HepG2 (cell line): Measurements from ENCODE around the gene NXT2. TPM values are rescaled to one million over a fixed set of nuclear protein-coding genes. Genes with fewer than 3 reads are reported as not detected.

Experiments
- ATAC-seq: fragments of 200-7000 bp; cut with Tn5 transposase; 3 replicates; pipeline ENCODE4 v1.9.1; 2020; ENCODE audit warnings: mild to moderate bottlenecking, moderate library complexity
- BruUV-seq: library from RNA; stranded (reverse); fragments of 400-500 nt; replicated peaks from 2 replicates; lab custom pipeline; 2021; lab: Mats Ljungman, UMichigan
- CTCF ChIA-PET: fragments of 300-600 bp; formaldehyde crosslinking; extraction: SDS; loops from one replicate; lab custom pipeline; 2021; ENCODE audit warnings: low total read pairs, inconsistent platforms, low intra/inter-chr PET ratio; lab: Yijun Ruan, JAX
- POLR2A ChIA-PET: fragments of 350-600 bp; sonication (Branson Sonifier 250); formaldehyde crosslinking; loops from one replicate; lab custom pipeline; 2020; ENCODE audit warnings: antibody characterized with exemption, inconsistent platforms; lab: Yijun Ruan, JAX
- DNase-seq: peaks from one replicate; pipeline ENCODE4 v3.0.0-alpha.2; 2015; ENCODE audit warnings: low spot score
- FAIRE-seq: peaks from 3 replicates; lab custom pipeline; 2011; peaks lifted over from hg19 to GRCh38; lab: Jason Lieb, UNC
- H2AFZ ChIP-seq: one replicate; pipeline ENCODE4 v1.6.1; 2011; ENCODE audit warnings: low read length, inconsistent platforms
- H3K27ac ChIP-seq: fragments of 300-600 bp; 3 replicates; pipeline ENCODE4 v1.8.0; 2011; ENCODE audit warnings: mixed run types, mild to moderate bottlenecking, mixed read lengths, low read length, inconsistent platforms; ENCODE audit not compliant: insufficient read depth; ENCODE audit errors: extremely low read length
- H3K27me3 ChIP-seq, 2 experiments: fragments of 200-600 bp in 1 of 2; 2 replicates in 1 of 2; 3 replicates in 1 of 2; pipeline versions ENCODE4 v1.6.0 to v1.8.0; 2011; ENCODE audit warnings: low read length in 2 of 2, mild to moderate bottlenecking in 2 of 2, moderate library complexity in 2 of 2, inconsistent platforms in 1 of 2; ENCODE audit not compliant: insufficient read depth in 2 of 2, control insufficient read depth in 1 of 2
- H3K36me3 ChIP-seq, 2 experiments: fragments of 200-600 bp in 1 of 2; replicated peaks in 1 of 2; 2 replicates in 1 of 2; 3 replicates in 1 of 2; pipeline versions ENCODE4 v1.5.1 to v1.8.0; 2011; ENCODE audit warnings: low read length in 2 of 2, inconsistent platforms in 1 of 2; ENCODE audit not compliant: insufficient read depth in 2 of 2, control insufficient read depth in 1 of 2
- H3K4me1 ChIP-seq: 2 replicates; pipeline ENCODE4 v1.5.1; 2012; ENCODE audit warnings: low read length, inconsistent platforms; ENCODE audit not compliant: insufficient read depth
- H3K4me2 ChIP-seq: 2 replicates; pipeline ENCODE4 v1.6.0; 2011; ENCODE audit warnings: low read depth, low read length, inconsistent platforms
- H3K4me3 ChIP-seq, 3 experiments: fragments of 200-600 bp in 1 of 3; sonication (generic), shearing (Covaris generic) in 1 of 3; replicated peaks in 1 of 3; 2 replicates each; pipeline ENCODE4 v1.5.1; 2011 to 2016; ENCODE audit warnings: low read length in 3 of 3, inconsistent platforms in 2 of 3, low read depth in 2 of 3, mild to moderate bottlenecking in 2 of 3, control low read depth in 1 of 3, mixed read lengths in 1 of 3; ENCODE audit not compliant: insufficient read depth in 1 of 3
- H3K79me2 ChIP-seq: one replicate; pipeline ENCODE4 v1.6.1; 2011; ENCODE audit warnings: low read length, inconsistent platforms; ENCODE audit not compliant: insufficient read depth
- H3K9ac ChIP-seq: 2 replicates; pipeline ENCODE4 v1.6.0; 2011; ENCODE audit warnings: mild to moderate bottlenecking, low read depth, low read length, inconsistent platforms; ENCODE audit not compliant: insufficient read depth
- H3K9me3 ChIP-seq: 2 replicates; pipeline ENCODE4 v1.5.1; 2012; ENCODE audit warnings: mild to moderate bottlenecking, low read length
- H4K20me1 ChIP-seq: 2 replicates; pipeline ENCODE4 v1.6.0; 2011; ENCODE audit warnings: inconsistent platforms, mild to moderate bottlenecking, low read length, moderate library complexity; ENCODE audit not compliant: insufficient read depth
- ATF1 ChIP-seq: IDR thresholded peaks from 2 replicates; pipeline ENCODE4 v1.6.1; 2016; ENCODE audit warnings: mild to moderate bottlenecking, control low read depth
- CREB1 ChIP-seq, 2 experiments: fragments of 450-650 bp in 1 of 2; IDR thresholded peaks; 2 replicates each; pipeline ENCODE4 v1.6.1; 2016 to 2017; ENCODE audit warnings: control low read depth in 1 of 2, mild to moderate bottlenecking in 1 of 2, missing compliant biosample characterization in 1 of 2, missing genetic modification characterization in 1 of 2
- ELF4 ChIP-seq: sonication (generic); formaldehyde crosslinking; IDR thresholded peaks from 2 replicates; pipeline ENCODE4 v1.5.0; 2020; ENCODE audit warnings: missing genetic modification reagents, mild to moderate bottlenecking, moderate library complexity, borderline replicate concordance
- NR2F1 ChIP-seq, 2 experiments: fragments of 450-650 bp in 1 of 2; formaldehyde crosslinking in 1 of 2; IDR thresholded peaks; 2 replicates each; pipeline versions ENCODE4 v1.5.0 to v1.6.1; 2016 to 2020; ENCODE audit warnings: mild to moderate bottlenecking in 1 of 2, missing compliant biosample characterization in 1 of 2, missing genetic modification reagents in 1 of 2, moderate library complexity in 1 of 2
- PHF21A ChIP-seq: sonication (generic); formaldehyde crosslinking; IDR thresholded peaks from 2 replicates; pipeline ENCODE4 v1.5.0; 2020; ENCODE audit warnings: mild to moderate bottlenecking, missing genetic modification reagents
- RELA ChIP-seq: sonication (generic); formaldehyde crosslinking; IDR thresholded peaks from 2 replicates; pipeline ENCODE4 v1.4.0; 2020; ENCODE audit warnings: missing genetic modification reagents
- RFXAP ChIP-seq: sonication (generic); formaldehyde crosslinking; IDR thresholded peaks from 2 replicates; pipeline ENCODE4 v1.4.0; 2020; ENCODE audit warnings: missing genetic modification reagents, borderline replicate concordance
- SIX1 ChIP-seq: sonication (generic); formaldehyde crosslinking; IDR thresholded peaks from 2 replicates; pipeline ENCODE4 v1.4.0; 2020; ENCODE audit warnings: missing genetic modification reagents, borderline replicate concordance
- SMC3 ChIP-seq: IDR thresholded peaks from 2 replicates; pipeline ENCODE4 v1.6.1; 2011; ENCODE audit warnings: low read length, improper control_type of control experiment
- ZFP36L1 ChIP-seq: sonication (generic); formaldehyde crosslinking; IDR thresholded peaks from 2 replicates; pipeline ENCODE4 v1.8.0; 2022; ENCODE audit warnings: mild to moderate bottlenecking, missing genetic modification reagents, moderate library complexity
- ZNF138 ChIP-seq: sonication (generic); formaldehyde crosslinking; IDR thresholded peaks from 2 replicates; pipeline ENCODE4 v1.5.0; 2020; ENCODE audit warnings: mild to moderate bottlenecking, low read depth, missing genetic modification reagents
- ZNF296 ChIP-seq: sonication (generic); formaldehyde crosslinking; conservative IDR thresholded peaks from 2 replicates; pipeline ENCODE4 v1.5.0; 2020; ENCODE audit warnings: mild to moderate bottlenecking, missing genetic modification reagents
- ZNF367 ChIP-seq: sonication (generic); formaldehyde crosslinking; IDR thresholded peaks from 2 replicates; pipeline ENCODE4 v1.4.0; 2020; ENCODE audit warnings: missing genetic modification reagents, borderline replicate concordance
- ZNF382 ChIP-seq: sonication (generic); formaldehyde crosslinking; IDR thresholded peaks from 2 replicates; pipeline ENCODE4 v1.5.0; 2020; ENCODE audit warnings: missing genetic modification reagents, mild to moderate bottlenecking, borderline replicate concordance
- ZNF44 ChIP-seq: sonication (generic); formaldehyde crosslinking; IDR thresholded peaks from 2 replicates; pipeline ENCODE4 v1.5.1; 2020; ENCODE audit warnings: mild to moderate bottlenecking, missing genetic modification reagents
- ZNF703 ChIP-seq: sonication (generic); formaldehyde crosslinking; IDR thresholded peaks from 2 replicates; pipeline ENCODE4 v1.5.1; 2020; ENCODE audit warnings: missing genetic modification reagents, mild to moderate bottlenecking, moderate library complexity, borderline replicate concordance
- ZSCAN29 ChIP-seq: sonication (generic); formaldehyde crosslinking; conservative IDR thresholded peaks from 2 replicates; pipeline ENCODE4 v1.4.0; 2020; ENCODE audit warnings: mild to moderate bottlenecking, missing genetic modification reagents
- WGBS: methylation state at CpG from one replicate; pipeline ENCODE4 v1.1.6; 2017; ENCODE audit warnings: low lambda C conversion rate; 5-methylcytosine and 5-hydroxymethylcytosine counted together
- in situ Hi-C: cut with HindIII; loops from 2 replicates; pipeline ENCODE4 v1.10.0; 2017; ENCODE audit warnings: low pct_unique_long_range_greater_than_20kb; ENCODE audit not compliant: extremely low pct_ligation_motif_present
- intact Hi-C: fragments of 100-400 bp; cut with micrococcal nuclease; formaldehyde crosslinking; loops from one replicate; pipeline ENCODE4 v1.10.0; 2022; ENCODE audit not compliant: unreplicated experiment
- polyA plus RNA-seq, 8 experiments: library from polyadenylated mRNA; depleted of rRNA in 3 of 8; stranded (reverse) in 7 of 8; unstranded in 1 of 8; fragments of >200 nt; fragmentation: Illumina TruSeq in 4 of 8; extraction: Trizol in 4 of 8; gene quantifications; 2 replicates each; pipeline versions ENCODE4 v1.2.1 to v1.2.3, GENCODE V29; 2011 to 2016; ENCODE audit warnings: low read depth in 4 of 8, missing spikeins in 1 of 8, mixed read lengths in 1 of 8; ENCODE audit not compliant: insufficient read depth in 1 of 8
- total RNA-seq, 5 experiments: library from RNA; depleted of rRNA; stranded (reverse); fragments of >200 nt; fragmentation: Illumina TruSeq; extraction: Trizol; gene quantifications; 2 replicates each; pipeline ENCODE4 v1.2.3, GENCODE V29; 2016; ENCODE audit warnings: low read depth in 1 of 5
- TF ChIP-seq, protein P1 (sequence below): sonication (generic); formaldehyde crosslinking; IDR thresholded peaks from 2 replicates; pipeline ENCODE4 v1.8.1; 2022; ENCODE audit warnings: mild to moderate bottlenecking, missing genetic modification reagents

NXT2 gene
- total and polyA plus RNA-seq, 2 of the 13 experiments (the other 11 are each of a cell fraction or from before 2014, with no cell fraction given), result 9.5 to 14.9 TPM

DNA sequence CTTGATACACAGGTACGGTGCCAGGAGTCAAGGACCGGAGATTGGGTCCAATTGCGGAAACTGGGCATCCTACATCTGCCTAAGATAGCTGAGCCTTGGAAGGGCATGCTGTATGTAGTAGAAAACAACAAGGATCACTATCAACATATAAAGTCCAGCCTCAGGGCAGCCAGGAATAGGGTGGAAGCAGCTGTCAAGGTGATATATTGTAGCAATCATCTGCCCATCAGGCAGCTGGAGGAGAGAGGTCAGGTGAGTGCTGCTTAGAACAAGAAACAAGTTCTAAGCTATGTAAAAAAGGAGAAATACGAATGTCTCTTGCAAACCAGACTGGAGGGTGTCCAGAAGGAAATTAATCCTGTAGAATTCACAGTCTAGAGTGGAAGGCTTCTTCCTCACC is 53.5 kb downstream of the NXT2 start:
- in situ Hi-C loops (no loop called here), intact Hi-C loops (no loop called here)
- no peak overlapping the region for H3K27ac ChIP-seq
- no peak for FAIRE-seq
- H3K36me3 ChIP-seq, result no peaks in the 10 kb centered on the region
- no peak overlapping the region for H3K4me2 ChIP-seq
- no peaks in the 10 kb centered on the region for H3K4me1 ChIP-seq
- WGBS, result 67% methylated on average over 4 of the region's 4 CpGs
- POLR2A ChIA-PET, result no interaction called here
- H3K9me3 ChIP-seq, result no peaks in the 10 kb centered on the region
- no peak overlapping the region for H2AFZ ChIP-seq
- CTCF ChIA-PET, result no interaction called here
- no TSS peak for BruUV-seq
- no peak for ATAC-seq
- H3K4me3 ChIP-seq, result no peak overlapping the region
- no peaks in the 10 kb centered on the region for H3K79me2 ChIP-seq
- no peak for TF ChIP-seq ZNF138
- TF ChIP-seq ELF4, result no peak
- TF ChIP-seq PHF21A, result no peak
- TF ChIP-seq, protein P1, sequence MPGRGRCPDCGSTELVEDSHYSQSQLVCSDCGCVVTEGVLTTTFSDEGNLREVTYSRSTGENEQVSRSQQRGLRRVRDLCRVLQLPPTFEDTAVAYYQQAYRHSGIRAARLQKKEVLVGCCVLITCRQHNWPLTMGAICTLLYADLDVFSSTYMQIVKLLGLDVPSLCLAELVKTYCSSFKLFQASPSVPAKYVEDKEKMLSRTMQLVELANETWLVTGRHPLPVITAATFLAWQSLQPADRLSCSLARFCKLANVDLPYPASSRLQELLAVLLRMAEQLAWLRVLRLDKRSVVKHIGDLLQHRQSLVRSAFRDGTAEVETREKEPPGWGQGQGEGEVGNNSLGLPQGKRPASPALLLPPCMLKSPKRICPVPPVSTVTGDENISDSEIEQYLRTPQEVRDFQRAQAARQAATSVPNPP (CRISPR knock-in tag), result no peak
- TF ChIP-seq SIX1, result no peak
- TF ChIP-seq ZNF367, result no peak
- TF ChIP-seq ATF1 (CRISPR knock-in tag), result no peak
- TF ChIP-seq ZNF382 (CRISPR knock-in tag), result no peak
- no peak for TF ChIP-seq SMC3
- TF ChIP-seq ZSCAN29, result no peak
- no peak for TF ChIP-seq RFXAP
- TF ChIP-seq CREB1 (IDR thresholded peaks at IDR 0.05), result no peak
- no peak for TF ChIP-seq CREB1 (CRISPR knock-in tag; IDR thresholded peaks at IDR 0.05)
- no peak for TF ChIP-seq NR2F1 (CRISPR knock-in tag; IDR thresholded peaks at IDR 0.05)
- TF ChIP-seq RELA (CRISPR knock-in tag), result no peak
- no peak for TF ChIP-seq ZNF44 (CRISPR knock-in tag)
- no peak for TF ChIP-seq ZNF296
- TF ChIP-seq ZFP36L1 (CRISPR knock-in tag), result no peak
- TF ChIP-seq ZNF703 (CRISPR knock-in tag), result no peak
- DNase-seq, result no peak
- H3K27me3 ChIP-seq, result no peaks in the 10 kb centered on the region
- H3K9ac ChIP-seq, result no peak overlapping the region
- H4K20me1 ChIP-seq, result no peaks in the 10 kb centered on the region

Other genes with a start within 250 kb of the NXT2 start
- not detected in 2 replicates for gene GUCY2F, start 54.8 kb upstream of the NXT2 start, total RNA-seq (2016; rRNA removed; fragmentation: Illumina TruSeq; extraction: Trizol)
- 0.03 and 0.04 TPM in 2 replicates for gene GUCY2F, start 54.8 kb upstream of the NXT2 start, polyA plus RNA-seq (2011; rRNA removed)
- gene KCNE5, start 88.3 kb downstream of the NXT2 start, total RNA-seq (2016; rRNA removed; fragmentation: Illumina TruSeq; extraction: Trizol), result 0.31 and 0.33 TPM in 2 replicates
- 1.1 and 1.4 TPM in 2 replicates for gene KCNE5, start 88.3 kb downstream of the NXT2 start, polyA plus RNA-seq (2011; rRNA removed)
- 316 and 521 TPM in 2 replicates for gene ACSL4, start 196.4 kb downstream of the NXT2 start, total RNA-seq (2016; rRNA removed; fragmentation: Illumina TruSeq; extraction: Trizol)
- 176 and 207 TPM in 2 replicates for gene ACSL4, start 196.4 kb downstream of the NXT2 start, polyA plus RNA-seq (2011; rRNA removed)